H7 (cell line): Measurements from ENCODE around the gene ZMYND8. TPM values are rescaled to one million over a fixed set of nuclear protein-coding genes. Genes with fewer than 3 reads are reported as not detected.
"Not testable (repeated sequence)": the region's sequence is repeated elsewhere in the genome, so short reads cannot be mapped to it uniquely, and the experiment has no call there.

Experiments used
- DNase-seq: peaks from one replicate; pipeline ENCODE4 v3.0.0; 2012
- H3K27me3 ChIP-seq: 2 replicates; pipeline ENCODE4 v1.6.0; 2011; ENCODE audit warnings: mild to moderate bottlenecking, low read length; ENCODE audit not compliant: control insufficient read depth, insufficient read depth
- H3K36me3 ChIP-seq: replicated peaks from 2 replicates; pipeline ENCODE4 v1.5.1; 2011; ENCODE audit warnings: low read length; ENCODE audit not compliant: control insufficient read depth, insufficient read depth
- H3K4me3 ChIP-seq: 2 replicates; pipeline ENCODE4 v1.5.1; 2011; ENCODE audit warnings: low read depth, mild to moderate bottlenecking, control low read depth, low read length, moderate library complexity; ENCODE audit not compliant: insufficient read depth
- total RNA-seq: library from RNA; depleted of rRNA; stranded (reverse); fragments of >200 nt; shearing (Covaris generic); gene quantifications from 2 replicates; pipeline ENCODE4 v1.2.3, GENCODE V29; 2014; rRNA removed

The ZMYND8 gene
- 28.1 and 36.2 TPM in 2 replicates for total RNA-seq

- Histone ChIP-seq H3K27me3 (no peaks in the 10 kb centered on the region), H3K4me3 (peak within 1 kb of the TSS; percentile 8; the same call in 1 of the 2 replicates), H3K36me3 (peaks cover 1% of the 10 kb centered on the region; the same call in 1 of the 2 replicates)
- DNase-seq: peak; percentile 90
Observed at GRCh38 chr20:47356526-47357295, at the start of gene ZMYND8. Gene ZMYND8, minus strand, starts transcription at chr20:47356699. Its CDS starts 29 bp downstream, at chr20:47356670.

GRCh38 chr20:47405775-47406325 is 49.4 kb upstream of the ZMYND8 start:
- no peaks in the 10 kb centered on the region for H3K36me3 ChIP-seq
- H3K27me3 ChIP-seq: no peaks in the 10 kb centered on the region
- no peak for DNase-seq
- H3K4me3 ChIP-seq: no peak overlapping the region

DNA sequence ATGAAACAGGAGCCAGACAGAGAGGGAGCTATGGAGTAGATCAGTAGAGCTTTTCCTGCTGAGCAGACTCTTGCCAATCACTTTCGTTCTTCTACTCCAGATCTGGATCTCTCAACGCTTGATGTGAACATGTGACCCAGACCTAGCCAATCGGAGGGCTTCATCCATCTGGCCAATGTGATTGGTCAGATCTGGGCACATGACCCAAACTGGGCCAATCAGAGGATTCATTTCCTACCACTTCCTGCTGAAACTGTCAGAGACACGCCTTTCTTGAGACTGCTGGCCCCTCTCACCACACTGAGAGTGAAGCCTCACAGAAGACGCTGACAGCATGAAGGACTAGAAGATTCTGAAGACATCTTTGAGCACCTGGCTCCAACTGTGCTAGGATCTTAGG is 44.2 kb upstream of the ZMYND8 start:
- no peaks in the 10 kb centered on the region for H3K27me3 ChIP-seq
- DNase-seq: peak; percentile 61
- no peaks in the 10 kb centered on the region for H3K36me3 ChIP-seq
- H3K4me3 ChIP-seq: no peak overlapping the region

DNA sequence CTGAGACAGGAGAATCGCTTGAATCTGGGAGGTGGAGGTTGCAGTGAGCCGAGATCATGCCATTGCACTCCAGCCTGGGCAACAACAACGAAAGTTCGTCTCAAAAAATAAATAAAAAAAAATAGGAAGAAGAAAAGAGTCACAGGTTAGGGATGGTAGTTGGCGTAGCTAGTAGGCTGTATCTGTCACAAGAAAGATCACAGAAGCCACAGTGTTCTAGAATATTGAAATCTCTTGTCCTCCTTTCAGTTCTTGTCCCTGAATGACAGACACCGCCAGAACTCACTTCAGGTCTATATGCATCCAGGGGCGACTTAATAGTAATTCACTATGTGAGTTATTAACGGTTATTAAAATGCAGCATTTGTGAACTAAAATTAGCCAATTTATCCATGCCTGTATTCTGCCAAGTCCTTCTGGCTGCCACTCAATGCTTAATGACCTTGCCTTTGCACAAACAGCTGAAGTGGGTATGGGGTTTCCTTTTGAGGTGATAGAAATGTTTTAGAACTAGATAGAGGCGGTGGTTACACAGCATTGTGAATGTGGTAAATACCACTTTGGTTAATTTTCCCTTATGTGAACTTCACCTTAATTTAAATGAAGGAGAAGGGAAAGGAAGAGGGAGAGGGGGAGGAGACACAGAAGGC is 41.3 kb upstream of the ZMYND8 start:
- H3K4me3 ChIP-seq: no peak overlapping the region
- no peaks in the 10 kb centered on the region for H3K36me3 ChIP-seq
- no peak for DNase-seq
- H3K27me3 ChIP-seq: no peaks in the 10 kb centered on the region

DNA sequence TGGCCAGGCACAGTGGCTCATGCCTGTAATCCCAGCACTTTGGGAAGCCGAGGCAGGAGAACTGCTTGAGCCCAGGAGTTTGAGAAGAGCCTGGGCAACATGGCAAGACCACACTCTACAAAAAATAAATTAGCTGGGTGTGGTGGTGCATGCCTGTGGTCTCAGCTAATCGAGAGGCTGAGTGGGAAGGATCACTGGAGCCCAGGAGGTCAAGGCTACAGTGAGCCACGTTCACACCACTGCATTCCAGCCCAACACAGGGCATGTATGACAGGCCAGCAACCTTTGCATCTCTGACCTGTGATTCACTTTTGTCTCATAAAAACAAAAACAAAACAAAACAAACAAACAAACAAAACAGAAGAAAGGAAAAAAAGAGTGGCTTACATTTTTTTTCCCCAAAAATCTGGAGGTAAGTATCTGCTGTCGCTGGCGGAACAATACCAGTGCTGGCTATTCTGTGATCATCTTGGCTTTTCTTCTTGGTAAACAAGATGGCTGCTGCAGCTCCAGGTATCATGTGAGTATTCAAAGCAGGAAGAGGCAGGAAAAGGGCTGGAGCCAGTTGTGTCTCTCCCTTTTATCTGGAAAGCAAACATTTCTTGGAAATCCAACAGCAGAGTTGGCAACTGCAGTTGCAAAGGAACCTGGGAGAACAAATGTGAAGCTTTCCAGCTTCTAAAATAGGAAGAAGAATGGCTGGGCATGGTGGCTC is 40.4 kb upstream of the ZMYND8 start:
- H3K36me3 ChIP-seq: no peaks in the 10 kb centered on the region
- H3K27me3 ChIP-seq: no peaks in the 10 kb centered on the region
- DNase-seq: no peak
- H3K4me3 ChIP-seq: no peak overlapping the region

DNA sequence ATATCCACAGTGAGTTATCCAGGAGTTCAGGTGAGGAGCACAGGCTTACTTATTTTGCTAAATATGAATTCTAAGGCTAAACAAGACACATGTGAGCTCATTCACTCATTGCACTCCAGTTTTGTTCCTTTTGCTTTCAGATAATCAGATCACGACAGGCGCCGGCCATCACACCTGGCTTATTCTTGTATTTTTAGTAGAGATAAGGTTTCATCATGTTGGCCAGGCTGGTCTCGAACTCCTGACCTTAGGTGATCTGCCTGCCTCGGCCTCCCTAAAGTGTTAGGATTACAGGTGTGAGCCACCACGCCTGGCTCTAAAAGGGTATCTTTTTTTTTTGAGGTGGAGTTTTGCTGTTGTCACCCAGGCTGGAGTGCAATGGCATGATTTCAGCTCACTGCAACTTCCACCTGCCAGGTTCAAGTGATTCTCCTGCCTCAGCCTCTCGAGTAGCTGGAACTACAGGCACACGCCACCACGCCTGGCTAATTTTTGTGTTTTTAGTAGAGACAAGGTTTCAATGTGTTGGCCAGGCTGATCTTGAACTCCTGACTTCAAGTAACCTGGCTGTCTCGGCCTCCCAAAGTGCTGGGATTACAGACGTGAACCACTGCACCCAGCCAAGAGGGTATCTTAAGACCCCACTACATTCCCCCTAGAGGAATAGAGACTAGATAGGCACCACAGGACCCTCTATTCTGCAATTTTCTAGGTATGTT is 37.5 kb upstream of the ZMYND8 start:
- H3K27me3 ChIP-seq, DNase-seq, H3K36me3 ChIP-seq, H3K4me3 ChIP-seq: not testable (repeated sequence)

GRCh38 chr20:47392721-47393073 is 36.2 kb upstream of the ZMYND8 start:
- no peaks in the 10 kb centered on the region for H3K36me3 ChIP-seq
- H3K4me3 ChIP-seq: no peak overlapping the region
- H3K27me3 ChIP-seq: no peaks in the 10 kb centered on the region
- DNase-seq: no peak

- DNase-seq: no peak
- Histone ChIP-seq H3K27me3 (no peaks in the 10 kb centered on the region), H3K36me3 (no peaks in the 10 kb centered on the region), H3K4me3 (no peak overlapping the region)
Observed at GRCh38 chr20:47392015-47392720, 35.7 kb upstream of the ZMYND8 start.

- no peak for DNase-seq
- Histone ChIP-seq H3K4me3 (no peak overlapping the region), H3K36me3 (no peaks in the 10 kb centered on the region), H3K27me3 (no peaks in the 10 kb centered on the region)
Observed at GRCh38 chr20:47391276-47392010, 34.9 kb upstream of the ZMYND8 start.

DNA sequence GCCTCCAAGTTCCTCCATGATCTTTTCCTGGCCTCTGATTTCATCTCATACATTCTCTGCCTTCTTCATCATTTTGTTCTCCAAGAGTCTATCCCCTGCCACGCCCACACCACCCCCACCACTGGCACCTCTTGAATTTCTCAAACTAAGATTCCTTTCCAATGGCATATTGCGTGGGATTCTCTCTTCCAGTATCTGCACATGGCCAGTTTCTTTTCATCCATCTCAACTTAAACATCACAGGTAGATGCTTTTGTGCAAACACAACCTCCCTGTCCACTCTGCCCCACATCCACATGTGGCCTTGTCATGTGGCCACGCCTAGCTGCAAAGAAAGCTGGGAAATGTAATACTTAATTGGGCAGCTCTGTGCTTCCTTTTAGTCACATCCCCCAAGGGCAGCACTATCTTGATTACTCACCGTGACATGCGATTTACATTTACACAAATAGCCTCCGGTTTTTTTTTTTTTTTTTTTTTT is 33.4 kb upstream of the ZMYND8 start:
- DNase-seq: no peak

DNA sequence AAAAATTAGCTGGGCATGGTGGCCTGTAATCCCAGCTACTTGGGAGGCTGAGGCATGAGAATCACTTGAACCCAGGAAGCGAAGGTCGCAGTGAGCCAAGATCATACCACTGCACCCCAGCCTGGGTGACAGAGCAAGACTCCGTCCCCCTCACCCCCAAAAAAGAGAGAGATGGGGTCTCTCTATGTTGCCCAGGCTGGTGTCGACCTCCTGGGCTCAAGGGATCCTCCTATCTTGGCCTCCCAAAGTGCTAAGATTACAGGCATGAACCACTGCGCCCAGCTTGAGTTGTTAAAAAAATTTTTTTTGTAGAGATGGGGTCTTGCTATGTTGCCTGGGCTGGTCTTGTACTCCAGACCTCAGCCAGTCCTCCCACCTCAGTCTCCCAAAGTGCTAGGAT is 29.5 kb upstream of the ZMYND8 start:
- DNase-seq, H3K27me3 ChIP-seq, H3K4me3 ChIP-seq, H3K36me3 ChIP-seq: not testable (repeated sequence)

More for the DNA sequence above, 33.4 kb upstream of the ZMYND8 start:
- Histone ChIP-seq H3K4me3 (no peak overlapping the region), H3K36me3 (no peaks in the 10 kb centered on the region), H3K27me3 (no peaks in the 10 kb centered on the region)

- Histone ChIP-seq H3K4me3 (no peak overlapping the region), H3K36me3 (no peaks in the 10 kb centered on the region), H3K27me3 (no peaks in the 10 kb centered on the region)
- no peak for DNase-seq
Observed at GRCh38 chr20:47382746-47383415, 26.4 kb upstream of the ZMYND8 start.

DNA sequence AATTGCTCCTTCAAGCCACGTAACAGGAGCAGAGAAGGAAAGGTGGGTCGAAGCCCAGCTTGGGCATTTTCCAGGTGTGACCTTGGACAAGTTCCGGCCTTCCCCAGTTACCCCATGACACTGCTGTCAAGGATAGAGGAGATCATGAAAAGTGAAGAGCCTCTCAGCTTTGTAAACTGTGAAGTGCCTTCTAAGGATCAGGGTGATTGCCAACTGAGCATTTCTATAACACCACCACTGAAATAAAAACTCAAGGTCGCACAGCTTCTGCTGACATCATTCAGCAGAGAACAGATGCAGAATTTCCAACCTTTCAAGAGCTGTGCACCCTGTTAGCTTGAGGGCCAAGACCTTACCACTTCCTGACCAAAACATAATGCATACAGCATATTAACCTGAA is 24.0 kb upstream of the ZMYND8 start:
- no peak for DNase-seq

More for the DNA sequence above, 24.0 kb upstream of the ZMYND8 start:
- no peaks in the 10 kb centered on the region for H3K27me3 ChIP-seq
- H3K36me3 ChIP-seq: no peaks in the 10 kb centered on the region
- H3K4me3 ChIP-seq: no peak overlapping the region
